Activated CD4-positive, alpha-beta T cell treated with anti-CD3 and anti-CD28 coated beads, Interleukin-2, amount 50 U/mL, for 48 hours (primary cell): ENCODE data around the gene AMMECR1.
"Not testable (repeated sequence)": the region's sequence is repeated elsewhere in the genome, so short reads cannot be mapped to it uniquely, and the experiment has no call there.

Experiments used
- DNase-seq, 2 experiments: peaks; one replicate each; pipeline ENCODE4 v3.0.0-alpha.2; 2020

Gene AMMECR1

DNA sequence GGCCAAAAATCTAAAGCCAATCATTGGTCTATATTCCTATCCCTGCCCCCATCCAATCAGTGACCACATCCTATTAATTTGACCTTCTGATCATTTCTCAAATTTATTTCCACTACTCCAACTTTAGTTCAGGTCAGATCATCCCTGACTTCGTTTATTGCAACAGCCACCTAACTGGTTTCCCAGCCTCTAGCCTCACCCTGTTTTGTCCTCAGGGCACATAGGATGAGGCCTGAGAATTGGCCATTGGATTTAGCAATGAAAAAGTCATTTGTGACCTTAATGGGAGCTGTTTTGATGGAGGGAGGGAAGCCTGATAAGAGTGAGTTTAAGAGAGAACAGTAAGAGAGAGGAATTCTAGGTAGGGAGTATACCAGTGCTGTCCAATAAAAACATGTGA, 155.0 kb downstream of the AMMECR1 start:
- no peak for DNase-seq

GRCh38 chrX:110162131-110162530, 155.8 kb downstream of the AMMECR1 start:
- DNase-seq = no peak

GRCh38 chrX:110161361-110161686, 156.6 kb downstream of the AMMECR1 start:
- DNase-seq = no peak

DNA sequence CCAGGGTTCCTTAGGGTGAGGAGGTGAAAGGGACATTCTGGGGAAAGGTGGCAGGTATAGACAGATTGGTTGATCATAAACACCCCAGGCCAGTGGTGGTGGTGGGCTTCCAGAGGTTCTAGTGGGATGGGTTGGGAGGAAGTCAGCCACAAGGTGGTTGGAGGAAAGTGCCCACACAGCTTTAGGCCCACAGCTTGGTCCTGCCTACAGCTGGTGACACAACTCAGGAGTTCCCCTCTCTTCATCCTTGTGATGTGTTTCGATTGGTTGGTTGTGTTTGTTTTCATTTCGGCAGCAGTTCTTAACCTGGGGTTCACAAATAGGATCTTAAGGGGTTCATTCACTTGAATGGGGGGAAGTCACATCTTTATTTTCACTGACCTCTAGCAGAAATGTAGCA, 158.0 kb downstream of the AMMECR1 start:
- DNase-seq = no peak

- no peak for DNase-seq
Measured at GRCh38 chrX:110159235-110159634, 158.7 kb downstream of the AMMECR1 start.

DNA sequence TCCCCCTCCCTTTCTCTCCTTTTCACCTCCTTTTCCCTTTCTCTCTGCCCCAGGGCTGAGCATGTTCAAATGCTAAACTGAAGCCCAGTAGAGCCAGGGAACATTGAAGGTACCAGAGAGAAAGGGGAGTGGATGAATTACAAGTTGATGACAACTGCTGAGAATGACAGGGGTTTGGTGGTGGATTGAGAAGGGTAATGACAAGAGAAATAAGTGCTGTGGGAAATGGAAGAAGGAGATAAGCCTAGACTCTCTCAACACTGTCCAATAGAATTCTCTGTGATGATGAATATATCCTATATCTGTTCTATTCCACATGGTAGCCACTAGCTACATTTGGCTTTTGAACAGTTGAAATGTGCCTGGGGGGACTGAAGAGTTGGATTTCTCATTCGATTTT, 160.4 kb downstream of the AMMECR1 start:
- DNase-seq = no peak

GRCh38 chrX:110156167-110156754, 161.6 kb downstream of the AMMECR1 start:
- DNase-seq = no peak

DNA sequence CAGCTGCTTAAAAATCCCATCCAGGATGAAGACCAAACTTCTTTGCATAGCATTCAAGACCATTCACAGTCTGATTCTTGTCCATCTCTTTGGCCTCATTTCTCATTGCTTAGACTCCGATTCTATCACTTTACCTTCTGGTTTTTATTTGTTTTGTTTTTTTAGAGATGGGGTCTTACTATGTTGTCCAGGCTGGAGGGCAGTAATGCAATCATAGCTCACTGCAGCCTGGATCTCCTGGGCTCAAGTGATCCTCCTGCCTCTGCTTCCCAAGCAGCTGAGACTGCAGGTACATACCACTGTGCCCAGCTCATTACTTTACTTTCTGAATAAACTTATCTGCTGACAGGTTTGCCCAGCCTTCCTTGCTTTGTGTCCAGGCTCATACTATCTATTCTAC, 162.1 kb downstream of the AMMECR1 start:
- no peak for DNase-seq

- DNase-seq = not testable (repeated sequence)
Measured at GRCh38 chrX:110154328-110154727, 163.6 kb downstream of the AMMECR1 start.

GRCh38 chrX:110153896-110154295, 164.0 kb downstream of the AMMECR1 start:
- DNase-seq = no peak

DNA sequence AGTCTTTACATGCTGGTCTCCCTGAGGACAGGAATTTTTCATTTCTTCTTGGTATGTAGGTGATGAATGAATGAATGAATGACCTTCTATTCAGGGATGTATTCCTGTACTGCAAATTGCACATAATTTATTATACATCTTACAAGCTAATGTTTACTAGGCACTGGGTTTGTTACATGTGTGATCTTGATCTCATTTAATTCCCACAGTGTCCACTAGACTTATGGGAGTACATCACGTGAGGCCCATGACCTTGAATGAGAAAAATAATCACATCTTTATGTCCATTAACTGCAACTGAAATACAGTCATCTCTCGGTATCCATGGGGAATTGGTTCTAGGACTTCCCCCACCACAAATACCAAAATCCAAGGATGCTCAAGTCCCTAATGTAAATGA, 164.6 kb downstream of the AMMECR1 start:
- no peak for DNase-seq

- peak; percentile 12 to 14 for DNase-seq
Measured at GRCh38 chrX:110146521-110146920, 171.4 kb downstream of the AMMECR1 start.

DNA sequence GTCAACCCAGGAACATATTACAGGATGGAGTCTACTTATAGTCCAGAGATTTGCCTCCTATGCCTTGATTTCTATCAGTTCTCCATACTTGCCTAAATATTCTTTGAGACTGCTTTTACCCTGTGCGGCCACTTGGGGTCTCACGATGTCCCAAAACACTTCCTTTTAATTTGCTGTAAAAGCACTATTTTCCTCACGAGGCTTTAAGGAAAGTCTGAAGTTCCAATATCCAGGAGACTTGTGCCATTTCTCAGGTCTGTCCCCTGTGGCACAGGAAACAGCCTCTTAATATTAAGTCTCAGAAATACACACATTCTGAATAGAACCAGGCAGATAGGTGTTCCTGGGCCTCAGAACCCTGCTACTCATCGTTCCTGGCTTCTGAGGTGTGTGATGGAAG, 172.0 kb downstream of the AMMECR1 start:
- peak; percentile 12 to 22 for DNase-seq

DNA sequence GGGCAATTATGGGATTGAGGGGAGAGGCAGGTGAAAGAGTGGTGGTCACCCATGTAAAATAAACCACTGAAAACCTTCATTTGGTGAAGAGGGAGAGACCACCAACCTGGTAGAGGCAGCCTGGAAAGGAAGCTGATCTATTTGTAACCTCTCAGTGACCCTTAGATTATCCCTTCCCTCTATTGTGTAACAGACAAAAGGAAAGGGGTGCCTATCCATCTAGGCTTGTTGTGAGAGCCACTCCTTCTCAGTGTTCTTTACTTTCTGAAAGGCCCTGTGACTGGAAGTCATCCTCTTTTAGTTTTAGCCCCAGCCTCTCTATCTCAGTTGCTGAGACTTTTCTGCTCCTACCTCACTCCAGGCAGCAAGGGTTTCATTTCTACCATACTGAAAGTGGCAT, 172.6 kb downstream of the AMMECR1 start:
- DNase-seq = no peak
